Measurements from ENCODE around the gene KRT33B.

The KRT33B gene
- long read RNA-seq = 0 reads

GRCh38 chr17:41369713-41370112, at the start of gene KRT33B:
Gene KRT33B (minus strand): TSS chr17:41369813. CDS start chr17:41369750, 63 bp downstream.
- TF ChIP-seq GABPA (IDR thresholded peaks at IDR 0.05; ENCODE audit: low read depth) = no peak
- TF ChIP-seq CTCF (IDR thresholded peaks at IDR 0.05; ENCODE audit: insufficient read depth, low read length) = no peak
- TF ChIP-seq SPI1 (IDR thresholded peaks at IDR 0.05; ENCODE audit: borderline replicate concordance, low read depth) = no peak
- no peak for TF ChIP-seq POLR2AphosphoS5 (IDR thresholded peaks at IDR 0.05; ENCODE audit: low read depth)
- no peak for TF ChIP-seq REST (IDR thresholded peaks at IDR 0.05; ENCODE audit: insufficient replicate concordance, low read depth)
- Histone ChIP-seq H3K27me3 (ENCODE audit: insufficient read depth, poor library complexity, severe bottlenecking) (no peaks in the 10 kb centered on the region), H3K4me3 (replicated peaks; ENCODE audit: insufficient read depth, low read length) (no peak within 1 kb of the TSS), H3K27ac (replicated peaks) (no peak within 1 kb of the TSS)
- no peak for DNase-seq (ENCODE audit: low read depth in 1 of 2, low spot score in 1 of 2)

- H3K4me3 ChIP-seq (replicated peaks; ENCODE audit: insufficient read depth, low read length) = no peak overlapping the region
- H3K27me3 ChIP-seq (ENCODE audit: insufficient read depth, poor library complexity, severe bottlenecking) = no peaks in the 10 kb centered on the region
- TF ChIP-seq GABPA (IDR thresholded peaks at IDR 0.05; ENCODE audit: low read depth) (no peak), POLR2AphosphoS5 (IDR thresholded peaks at IDR 0.05; ENCODE audit: low read depth) (no peak), CTCF (IDR thresholded peaks at IDR 0.05; ENCODE audit: insufficient read depth, low read length) (no peak), REST (IDR thresholded peaks at IDR 0.05; ENCODE audit: insufficient replicate concordance, low read depth) (no peak), SPI1 (IDR thresholded peaks at IDR 0.05; ENCODE audit: borderline replicate concordance, low read depth) (no peak)
- no peak overlapping the region for H3K27ac ChIP-seq (replicated peaks)
- DNase-seq (ENCODE audit: low read depth in 1 of 2, low spot score in 1 of 2) = no peak
Observed at GRCh38 chr17:41418116-41418860, 48.7 kb upstream of the KRT33B start.

- H3K4me3 ChIP-seq (replicated peaks; ENCODE audit: insufficient read depth, low read length) = no peak overlapping the region
- DNase-seq (ENCODE audit: low read depth in 1 of 2, low spot score in 1 of 2) = no peak
- H3K27ac ChIP-seq (replicated peaks) = no peak overlapping the region
- TF ChIP-seq POLR2AphosphoS5 (IDR thresholded peaks at IDR 0.05; ENCODE audit: low read depth) = no peak
- no peak for TF ChIP-seq GABPA (IDR thresholded peaks at IDR 0.05; ENCODE audit: low read depth)
- no peak for TF ChIP-seq REST (IDR thresholded peaks at IDR 0.05; ENCODE audit: insufficient replicate concordance, low read depth)
- TF ChIP-seq SPI1 (IDR thresholded peaks at IDR 0.05; ENCODE audit: borderline replicate concordance, low read depth) = no peak
- TF ChIP-seq CTCF (IDR thresholded peaks at IDR 0.05; ENCODE audit: insufficient read depth, low read length) = peak; percentile 10
- no peaks in the 10 kb centered on the region for H3K27me3 ChIP-seq (ENCODE audit: insufficient read depth, poor library complexity, severe bottlenecking)
Observed at GRCh38 chr17:41417576-41418015, 48.0 kb upstream of the KRT33B start.
